ENCODE results near the gene PAM. TPM values are rescaled to one million over a fixed set of nuclear protein-coding genes. Genes with fewer than 3 reads are reported as not detected.

PAM gene
- total and polyA plus RNA-seq, 2 of the 8 experiments (the other 6 are each of a cell fraction or from before 2014, with no cell fraction given), result 30.4 to 67.8 TPM

- H3K27me3 ChIP-seq (replicated peaks in 1 of 4; ENCODE audit: control insufficient read depth in 3 of 4, extremely low read depth in 1 of 4, insufficient read depth in 3 of 4, low read length in 3 of 4), result no peaks in the 10 kb centered on the region
- H2AK5ac ChIP-seq (ENCODE audit: low read depth, low read length), result no peak overlapping the region
- H4K91ac ChIP-seq (replicated peaks; ENCODE audit: insufficient read length, low read length), result no peak overlapping the region
- no peak overlapping the region for H2BK12ac ChIP-seq (ENCODE audit: low read depth, low read length)
- no peak overlapping the region for H2BK5ac ChIP-seq (ENCODE audit: low read depth, low read length)
- TF ChIP-seq SIRT6 (IDR thresholded peaks at IDR 0.05; ENCODE audit: low read length) (no peak), KDM1A (IDR thresholded peaks at IDR 0.05; ENCODE audit: borderline replicate concordance, low read length) (no peak), JUND (IDR thresholded peaks at IDR 0.05; ENCODE audit: low read length) (no peak), BRCA1 (IDR thresholded peaks at IDR 0.05; ENCODE audit: low read depth, low read length) (no peak), RAD21 (IDR thresholded peaks at IDR 0.05 in 1 of 2, conservative IDR thresholded peaks at IDR 0.05 in 1 of 2; ENCODE audit: low read depth in 2 of 2, low read length in 2 of 2) (no peak), SAP30 (IDR thresholded peaks at IDR 0.05; ENCODE audit: insufficient read depth, insufficient replicate concordance, low read length) (no peak), KDM4A (IDR thresholded peaks at IDR 0.05; ENCODE audit: low read depth, low read length, severe bottlenecking) (no peak), RFX5 (IDR thresholded peaks at IDR 0.05; ENCODE audit: borderline replicate concordance, low read depth, low read length) (no peak)
- TF ChIP-seq, protein P1, sequence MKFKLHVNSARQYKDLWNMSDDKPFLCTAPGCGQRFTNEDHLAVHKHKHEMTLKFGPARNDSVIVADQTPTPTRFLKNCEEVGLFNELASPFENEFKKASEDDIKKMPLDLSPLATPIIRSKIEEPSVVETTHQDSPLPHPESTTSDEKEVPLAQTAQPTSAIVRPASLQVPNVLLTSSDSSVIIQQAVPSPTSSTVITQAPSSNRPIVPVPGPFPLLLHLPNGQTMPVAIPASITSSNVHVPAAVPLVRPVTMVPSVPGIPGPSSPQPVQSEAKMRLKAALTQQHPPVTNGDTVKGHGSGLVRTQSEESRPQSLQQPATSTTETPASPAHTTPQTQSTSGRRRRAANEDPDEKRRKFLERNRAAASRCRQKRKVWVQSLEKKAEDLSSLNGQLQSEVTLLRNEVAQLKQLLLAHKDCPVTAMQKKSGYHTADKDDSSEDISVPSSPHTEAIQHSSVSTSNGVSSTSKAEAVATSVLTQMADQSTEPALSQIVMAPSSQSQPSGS (IDR thresholded peaks at IDR 0.05; ENCODE audit: low read length), result no peak
- H4K5ac ChIP-seq (ENCODE audit: insufficient read length, low read depth, low read length), result peak overlapping the region; percentile 26
- no peak for FAIRE-seq
- no peak overlapping the region for H2BK20ac ChIP-seq (ENCODE audit: low read length)
- H3K4me3 ChIP-seq (ENCODE audit: extremely low read depth in 1 of 4, insufficient read depth in 2 of 4, low read depth in 3 of 4, low read length in 4 of 4), result no peak overlapping the region
- H3K79me1 ChIP-seq (ENCODE audit: low read depth, low read length), result 0 out of 2 replicates have a peak, but pooled peaks cover 2% of the 10 kb centered on the region
- H3K79me2 ChIP-seq (ENCODE audit: control insufficient read depth in 1 of 2, insufficient read depth in 2 of 2, low read length in 2 of 2), result 0 out of 4 replicates have a peak, but pooled peaks cover 0 to 13% of the 10 kb centered on the region in 2 experiments
- H3K23ac ChIP-seq (ENCODE audit: insufficient read length), result no peak overlapping the region
- no peak overlapping the region for H2AFZ ChIP-seq (ENCODE audit: low read length)
- POLR2A ChIA-PET (ENCODE audit: partially characterized antibody), result interaction anchor here (0.9 kb wide), 1 partner anchor 14 kb away, joined by 3 read pairs; no protein-coding TSS in a partner anchor
- H3K27ac ChIP-seq (ENCODE audit: low read depth, low read length), result no peak overlapping the region
- no peak overlapping the region for H3K9ac ChIP-seq (replicated peaks in 1 of 4; ENCODE audit: extremely low read depth in 1 of 4, low read depth in 3 of 4, low read length in 3 of 4)
- no peak overlapping the region for H2BK120ac ChIP-seq (replicated peaks; ENCODE audit: low read depth, low read length)
- H4K20me1 ChIP-seq (replicated peaks in 1 of 2; ENCODE audit: control insufficient read depth in 1 of 2, insufficient read depth in 2 of 2, low read length in 2 of 2), result no peaks in the 10 kb centered on the region
- H3K9me3 ChIP-seq (ENCODE audit: insufficient read depth in 2 of 2, low read depth in 1 of 2, low read length in 1 of 2), result no peaks in the 10 kb centered on the region
- CTCF ChIA-PET (ENCODE audit: partially characterized antibody), result interaction anchor here (1.7 to 2.3 kb wide), 2 partner anchors 19 kb away, joined by 6 to 8 read pairs; no protein-coding TSS in a partner anchor
- H3K14ac ChIP-seq (ENCODE audit: insufficient read length), result no peak overlapping the region
- 88% methylated on average over 2 of the region's 2 CpGs; no CpG with 5 or more reads in 1 of the 2 experiments for WGBS, 2 experiments (ENCODE audit: extremely low coverage in 1 of 2, insufficient coverage in 1 of 2, insufficient read length in 1 of 2, insufficient replicate concordance in 2 of 2, low coverage in 1 of 2, low lambda C conversion rate in 2 of 2, missing lambda C conversion rate in 1 of 2)
- H3K56ac ChIP-seq (replicated peaks; ENCODE audit: insufficient read length, low read depth, low read length), result no peak overlapping the region
- no peak for DNase-seq (ENCODE audit: low read depth in 1 of 2, low spot score in 2 of 2)
- H3K4ac ChIP-seq (replicated peaks; ENCODE audit: insufficient read length, low read depth, low read length), result no peak overlapping the region
- no peak overlapping the region for H3K18ac ChIP-seq (ENCODE audit: extremely low read depth, low read length)
- no peaks in the 10 kb centered on the region for H3K23me2 ChIP-seq (ENCODE audit: low read depth, low read length)
- H3K4me1 ChIP-seq (replicated peaks in 1 of 4; ENCODE audit: control insufficient read depth in 3 of 4, insufficient read depth in 4 of 4, low read length in 3 of 4), result peaks cover 0 to 25% (median 6%) of the 10 kb centered on the region in 4 experiments; a peak in 5 of 7 replicates
- no peak overlapping the region for H2BK15ac ChIP-seq (ENCODE audit: low read length)
- no peak overlapping the region for H3K4me2 ChIP-seq (ENCODE audit: insufficient read depth in 1 of 2, low read depth in 2 of 2, low read length in 2 of 2)
- no peak overlapping the region for H4K8ac ChIP-seq (ENCODE audit: extremely low read depth, insufficient read depth, low read length)
- H3K36me3 ChIP-seq (ENCODE audit: control insufficient read depth in 2 of 4, insufficient read depth in 4 of 4, low read length in 3 of 4), result no peaks in the 10 kb centered on the region
Observed at GRCh38 chr5:102800427-102800826, 45.3 kb downstream of the PAM start.

Data from H1 (cell line).